GM21528 (cell line): ENCODE data around the gene BPIFB1.

ENCODE experiments used
- ATAC-seq: cut with Tn5 transposase; IDR thresholded peaks from one replicate; pipeline ENCODE4 v1.9.1; 2021; ENCODE audit warnings: mild to moderate bottlenecking, moderate library complexity; ENCODE audit not compliant: unreplicated experiment, low FRiP score

BPIFB1 gene

DNA sequence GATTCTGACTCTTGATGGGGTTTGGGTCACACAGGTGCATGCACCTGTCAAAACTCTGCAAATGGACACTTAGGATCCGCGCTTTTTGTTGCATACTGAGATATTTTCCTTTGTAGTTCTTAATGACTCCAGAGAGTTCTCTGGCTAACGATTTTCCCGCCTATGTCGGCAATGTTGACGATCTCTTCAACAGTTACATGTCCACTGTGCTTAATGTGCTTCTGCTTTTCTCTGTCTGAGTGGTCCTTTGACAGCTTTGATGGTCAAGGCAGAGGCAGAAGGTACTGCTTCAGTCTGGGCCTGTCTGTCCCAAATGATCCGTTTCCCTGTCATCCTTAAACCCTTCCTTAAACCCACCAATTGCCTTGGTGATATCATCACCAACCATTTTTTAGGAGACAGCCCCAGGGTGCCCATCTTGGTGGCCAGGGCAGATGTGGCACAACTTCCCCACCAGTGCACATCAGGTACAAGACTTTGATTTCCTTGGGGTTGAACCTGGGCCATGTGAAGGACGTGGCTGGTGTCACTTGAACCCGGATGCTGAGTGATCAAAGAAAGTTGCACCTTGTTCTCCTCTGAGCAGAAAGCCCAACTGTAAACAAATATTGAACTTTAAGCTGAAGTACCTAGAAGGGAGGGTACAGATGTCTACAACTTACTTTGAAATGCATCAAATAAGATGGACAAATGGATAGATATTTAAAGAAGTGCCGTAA is 10.7 kb upstream of the BPIFB1 start:
- no peak for ATAC-seq

DNA sequence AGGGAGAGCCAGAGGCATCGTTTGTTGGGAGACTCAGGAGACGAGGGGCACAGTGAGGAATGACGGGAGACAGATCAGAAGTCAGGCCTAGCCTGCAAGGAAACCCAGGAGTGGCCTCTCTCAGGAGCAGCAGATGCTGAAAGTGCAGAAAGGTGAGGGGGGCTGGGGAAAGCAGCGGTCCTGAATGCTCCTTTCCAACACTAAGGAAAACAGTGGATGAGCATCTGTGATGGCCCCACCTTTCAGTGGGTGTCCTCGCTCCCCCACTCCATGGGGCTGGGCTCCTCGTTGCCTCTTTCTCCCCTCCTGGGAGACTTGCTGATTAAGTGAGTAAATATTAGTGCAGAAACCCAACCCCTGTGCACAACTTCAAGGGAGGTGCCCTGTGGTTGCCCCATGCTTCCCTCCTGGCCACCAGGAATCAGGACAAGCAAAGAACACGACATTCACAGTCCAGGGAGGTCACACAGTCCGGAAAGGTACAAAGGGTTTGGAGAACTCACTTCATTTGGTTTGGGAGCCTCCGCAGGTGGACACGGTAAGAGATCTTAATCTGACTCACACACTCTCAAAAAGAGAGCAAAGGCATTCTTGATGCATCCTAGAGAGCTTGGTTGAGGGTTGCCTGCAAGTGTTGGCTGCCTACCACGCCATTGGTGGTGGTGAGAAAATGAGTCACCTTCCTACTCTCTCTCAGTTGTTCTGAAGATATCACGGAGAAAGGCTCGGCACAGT is 9.7 kb upstream of the BPIFB1 start:
- ATAC-seq: no peak

DNA sequence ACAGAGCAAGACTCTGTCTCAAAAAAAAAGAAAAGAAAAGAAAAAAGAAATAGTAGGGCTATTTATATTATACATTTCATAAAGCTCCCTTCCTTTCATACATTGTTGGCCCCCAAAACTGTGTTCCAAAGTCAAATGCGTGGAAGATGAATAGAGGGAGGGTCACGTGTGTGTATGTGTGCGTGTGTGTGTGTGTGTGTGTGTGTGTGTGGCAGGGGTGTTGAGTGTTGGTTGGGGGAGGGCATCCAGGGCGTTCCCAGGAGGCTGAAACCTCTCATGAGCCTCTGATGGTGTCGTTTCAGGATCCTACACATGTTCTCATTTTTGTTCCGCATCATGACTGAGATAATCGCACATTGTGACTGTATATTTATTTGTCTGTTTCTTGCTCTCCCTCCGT is 7.8 kb upstream of the BPIFB1 start:
- ATAC-seq: no peak

DNA sequence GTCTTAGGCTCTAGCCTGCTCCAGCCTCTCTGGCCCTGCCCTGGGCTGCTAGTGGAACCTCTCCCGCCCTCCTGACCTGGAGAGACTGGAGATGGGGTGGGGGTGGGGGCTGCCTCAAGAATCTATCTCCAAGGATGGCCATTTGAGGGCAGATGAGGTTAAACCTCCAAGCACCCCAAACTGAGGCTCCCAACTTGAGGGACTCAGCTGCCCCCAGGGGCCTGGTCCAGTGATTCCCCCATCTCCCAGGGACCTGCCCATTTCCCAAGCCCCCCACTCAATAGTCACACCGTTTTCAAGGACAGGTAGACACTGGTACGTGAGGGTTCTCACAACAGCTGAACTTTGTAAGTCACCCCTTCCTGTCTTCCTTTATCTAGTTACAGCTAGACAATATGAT is 7.1 kb upstream of the BPIFB1 start:
- ATAC-seq: no peak

- ATAC-seq: no peak
Observed at GRCh38 chr20:33276303-33277113, 6.5 kb upstream of the BPIFB1 start.

DNA sequence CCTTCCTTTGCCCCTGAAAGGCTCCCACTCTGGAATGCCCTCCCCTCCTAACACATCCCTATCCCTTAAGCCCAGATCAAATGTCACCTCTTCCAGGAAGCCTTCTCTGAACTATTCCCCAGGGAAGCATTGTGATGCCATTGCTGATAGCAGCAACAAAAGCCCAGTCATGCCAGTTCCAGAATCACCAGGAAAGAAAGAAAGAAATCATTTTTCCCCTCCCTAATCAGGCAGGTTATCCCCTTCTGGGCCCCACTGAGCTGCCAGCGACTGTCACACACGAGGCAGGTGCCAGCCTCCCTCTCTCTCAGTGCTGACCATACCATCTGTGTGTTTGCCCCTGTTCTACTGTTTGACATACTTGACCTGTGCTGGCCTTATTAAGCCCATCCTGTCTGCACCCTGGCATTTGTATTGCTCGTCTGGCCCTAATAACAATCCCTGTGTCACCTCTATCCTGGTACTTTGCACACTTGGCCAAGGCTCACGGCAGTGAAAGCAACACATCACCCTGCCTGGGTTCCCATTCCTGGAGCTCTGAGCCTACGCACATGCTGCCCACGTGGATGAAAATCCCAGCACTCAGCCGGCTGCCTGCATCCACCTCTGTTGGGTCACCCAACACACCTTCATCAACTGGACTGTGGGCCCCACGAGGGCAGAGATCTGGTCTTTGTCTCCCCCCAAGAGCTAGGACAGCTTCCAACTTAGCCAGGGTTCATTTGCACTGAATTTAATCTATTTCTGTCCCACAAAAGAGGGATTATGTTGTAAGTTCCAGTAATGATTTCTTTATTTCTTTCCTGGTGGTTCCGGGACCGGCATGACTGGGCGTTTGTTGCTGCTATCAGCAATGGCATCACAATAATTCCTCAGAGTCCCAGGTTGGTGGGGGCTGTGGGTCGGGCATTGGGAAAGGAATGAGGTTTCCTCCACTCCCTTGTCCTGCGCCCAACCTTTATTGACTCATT is 5.3 kb upstream of the BPIFB1 start:
- no peak for ATAC-seq

GRCh38 chr20:33278700-33279099 is 4.3 kb upstream of the BPIFB1 start:
- no peak for ATAC-seq

DNA sequence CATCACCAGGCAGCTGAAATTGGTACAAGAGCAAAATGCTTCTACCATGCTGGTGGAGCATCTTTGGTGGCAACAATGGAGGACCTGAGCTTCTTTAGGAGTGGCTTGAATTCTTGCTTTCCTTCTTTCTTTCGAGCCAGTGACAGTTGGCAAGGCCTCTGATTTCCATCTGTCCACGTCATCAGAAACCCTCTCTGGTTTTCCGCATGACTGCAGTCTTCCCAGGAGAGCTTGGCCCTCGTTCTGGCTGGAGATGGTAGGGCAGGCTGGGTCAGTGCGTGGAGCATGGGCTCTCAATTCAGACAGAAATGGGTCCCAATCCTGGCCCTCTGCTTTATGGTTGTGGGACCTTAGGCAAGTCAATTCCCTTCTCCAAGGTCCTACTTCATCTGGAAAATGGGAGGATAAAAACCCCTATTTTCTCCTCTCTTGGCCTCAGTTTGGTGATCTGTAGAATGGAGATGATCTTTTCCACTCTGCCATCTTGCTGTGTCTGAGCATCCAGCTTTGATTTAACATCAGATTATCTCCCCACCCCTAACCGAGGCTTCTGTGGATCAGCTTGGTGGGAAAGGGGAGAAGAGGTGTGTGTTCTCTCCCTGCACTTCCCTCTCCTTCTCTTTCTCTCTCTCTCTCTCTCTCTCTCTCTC is 3.6 kb upstream of the BPIFB1 start:
- ATAC-seq: no peak

DNA sequence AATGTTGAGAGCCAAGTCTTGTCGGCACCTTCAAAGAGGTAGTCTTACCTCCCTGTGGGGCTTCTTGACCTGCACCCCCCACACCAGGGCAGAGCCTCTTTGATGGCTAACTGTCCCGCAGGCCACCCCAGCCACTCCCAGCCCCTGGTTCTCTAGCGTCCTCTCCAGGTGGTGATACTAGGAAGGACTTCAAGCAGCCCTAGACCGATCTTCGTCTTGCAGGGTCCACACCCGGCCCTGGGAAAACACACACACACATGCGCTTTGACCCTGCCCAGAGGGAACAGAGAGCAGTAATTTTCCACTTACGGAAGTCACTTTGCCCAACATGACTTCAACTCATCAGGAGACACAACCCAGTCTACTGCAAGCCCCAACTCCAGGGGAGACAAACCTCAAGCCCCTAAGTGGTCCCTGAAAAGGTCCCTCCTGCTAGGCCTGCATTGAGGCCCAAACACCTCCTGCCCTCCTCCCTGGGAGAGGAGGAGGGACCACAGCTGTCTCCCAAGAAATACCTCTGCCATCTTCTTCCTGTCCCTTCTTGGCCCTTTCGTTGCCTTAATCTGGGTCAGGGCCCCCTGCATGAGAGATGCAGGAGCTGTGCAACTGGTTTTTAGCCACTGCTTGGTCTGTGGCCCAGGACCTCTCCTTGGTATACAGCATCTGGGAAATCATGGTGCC is 2.9 kb upstream of the BPIFB1 start:
- ATAC-seq: no peak

GRCh38 chr20:33280775-33281174 is 2.2 kb upstream of the BPIFB1 start:
- ATAC-seq: no peak

DNA sequence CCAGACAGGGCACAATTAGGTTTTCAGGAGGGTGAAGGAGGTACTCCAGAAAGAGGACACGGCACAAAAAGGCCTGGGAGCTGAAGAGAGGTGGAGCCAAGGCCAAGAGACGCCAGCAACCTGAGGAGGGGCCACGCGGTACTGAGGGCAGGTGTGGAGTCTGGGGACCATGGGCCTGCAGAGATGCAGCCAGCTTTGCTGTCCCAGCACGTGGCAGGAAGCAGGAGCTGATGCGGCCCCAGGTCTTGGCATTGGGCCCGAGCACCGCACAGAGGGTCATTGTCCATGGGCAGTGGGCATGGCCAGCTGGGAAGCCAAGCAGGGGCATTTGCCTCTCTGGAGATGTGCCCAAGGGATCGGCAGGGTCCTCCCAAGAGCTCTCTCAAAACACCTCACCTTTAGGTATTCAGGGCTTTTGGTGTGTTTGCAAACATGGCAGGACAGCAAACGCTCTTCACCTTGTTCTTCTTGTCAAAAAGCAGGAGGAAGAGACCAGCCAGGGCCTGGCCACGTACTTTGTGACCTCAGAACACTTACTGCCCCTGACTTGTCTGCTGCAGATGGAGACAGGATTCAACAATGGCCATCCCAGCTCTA is 1.4 kb upstream of the BPIFB1 start:
- no peak for ATAC-seq

GRCh38 chr20:33282196-33282934 is 649 bp upstream of the BPIFB1 start:
- ATAC-seq: no peak

- ATAC-seq: no peak
Observed at GRCh38 chr20:33284284-33284683, 1.3 kb downstream of the BPIFB1 start.

- ATAC-seq: no peak
Observed at GRCh38 chr20:33284937-33285336, 1.9 kb downstream of the BPIFB1 start.

GRCh38 chr20:33285861-33286495 is 3.0 kb downstream of the BPIFB1 start:
- no peak for ATAC-seq

DNA sequence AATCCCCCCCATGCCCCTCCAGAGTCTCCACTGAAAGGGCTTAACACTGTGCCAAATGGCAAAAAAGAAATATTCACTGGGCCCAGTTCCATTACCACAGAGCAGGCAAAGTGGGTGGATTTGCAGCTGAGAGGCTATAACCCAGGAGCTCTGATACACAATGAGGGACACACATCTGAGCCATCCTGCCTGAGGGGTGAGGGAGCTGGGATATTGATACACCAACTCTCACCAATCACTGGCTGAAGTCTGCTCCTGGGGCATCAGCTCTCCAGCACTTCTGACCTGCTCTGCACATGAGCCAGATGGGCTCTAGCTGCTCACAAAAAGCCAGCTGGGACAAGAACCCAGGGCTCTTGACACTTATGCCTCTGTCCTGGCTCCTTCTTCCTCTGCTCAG is 4.9 kb downstream of the BPIFB1 start:
- no peak for ATAC-seq

GRCh38 chr20:33290852-33291251 is 7.8 kb downstream of the BPIFB1 start:
- ATAC-seq: no peak

DNA sequence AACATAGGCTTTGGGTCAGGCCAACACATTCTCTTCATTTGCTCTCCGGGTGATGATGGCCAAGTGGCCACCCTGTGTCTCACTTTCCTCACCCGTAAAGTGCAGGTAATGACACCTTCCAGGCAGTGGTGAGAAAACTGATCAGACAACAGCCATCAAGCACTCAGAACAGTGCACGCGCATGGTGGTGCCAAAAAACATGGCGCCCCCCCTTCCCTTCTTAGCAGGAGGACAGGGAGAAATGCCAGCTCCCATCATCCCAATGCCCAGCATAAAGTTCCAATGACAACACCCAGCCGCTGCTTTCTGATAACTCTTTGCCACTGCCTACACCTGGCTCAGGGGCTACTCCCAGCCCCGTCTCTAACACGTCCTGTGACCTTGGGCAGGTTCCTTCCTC is 8.4 kb downstream of the BPIFB1 start:
- ATAC-seq: no peak
